NCI-H345 treated with DMSO at 0.1 percent for 48 hours (cell line): ENCODE measurements around the gene IGSF22.

Experiments
- DNase-seq: peaks from one replicate; lab custom pipeline; 2025; ENCODE audit not compliant: unreplicated experiment; lab: John Stamatoyannopoulos, UW

Gene IGSF22

GRCh38 chr11:18726040-18726439, at the start of gene IGSF22:
Gene IGSF22 (minus strand): TSS chr11:18726188. CDS start chr11:18724236, 1,952 bp downstream.
- DNase-seq, result no peak

GRCh38 chr11:18774801-18775200, 48.8 kb upstream of the IGSF22 start:
- no peak for DNase-seq

- DNase-seq, result no peak
These were observed 47.7 kb upstream of the IGSF22 start for GRCh38 chr11:18773681-18774080.

- no peak for DNase-seq
These were observed 47.1 kb upstream of the IGSF22 start for GRCh38 chr11:18773104-18773503.

- DNase-seq, result no peak
These were observed 46.2 kb upstream of the IGSF22 start for GRCh38 chr11:18772211-18772610.

- DNase-seq, result no peak
These were observed 45.5 kb upstream of the IGSF22 start for GRCh38 chr11:18771266-18772035.

- DNase-seq, result no peak
These were observed 44.6 kb upstream of the IGSF22 start for GRCh38 chr11:18770479-18771125.

GRCh38 chr11:18769802-18770456, 43.9 kb upstream of the IGSF22 start:
- no peak for DNase-seq

GRCh38 chr11:18768978-18769377, 43.0 kb upstream of the IGSF22 start:
- DNase-seq, result no peak

GRCh38 chr11:18768472-18768901, 42.5 kb upstream of the IGSF22 start:
- DNase-seq, result no peak

GRCh38 chr11:18766015-18766414, 40.0 kb upstream of the IGSF22 start:
- no peak for DNase-seq

- DNase-seq, result no peak
These were observed 39.6 kb upstream of the IGSF22 start for GRCh38 chr11:18765554-18765953.

GRCh38 chr11:18761741-18762140, 35.8 kb upstream of the IGSF22 start:
- no peak for DNase-seq

- DNase-seq, result no peak
These were observed 35.2 kb upstream of the IGSF22 start for GRCh38 chr11:18761144-18761543.

- no peak for DNase-seq
These were observed 31.8 kb upstream of the IGSF22 start for GRCh38 chr11:18757811-18758210.

- no peak for DNase-seq
These were observed 30.9 kb upstream of the IGSF22 start for GRCh38 chr11:18756889-18757288.

GRCh38 chr11:18754308-18754707, 28.3 kb upstream of the IGSF22 start:
- DNase-seq, result no peak

GRCh38 chr11:18752502-18752901, 26.5 kb upstream of the IGSF22 start:
- no peak for DNase-seq

- no peak for DNase-seq
These were observed 25.0 kb upstream of the IGSF22 start for GRCh38 chr11:18750944-18751343.

GRCh38 chr11:18749681-18750319, 23.8 kb upstream of the IGSF22 start:
- no peak for DNase-seq

GRCh38 chr11:18748766-18749365, 22.9 kb upstream of the IGSF22 start:
- no peak for DNase-seq
